Measurements from ENCODE around the gene FUT4.

DNA sequence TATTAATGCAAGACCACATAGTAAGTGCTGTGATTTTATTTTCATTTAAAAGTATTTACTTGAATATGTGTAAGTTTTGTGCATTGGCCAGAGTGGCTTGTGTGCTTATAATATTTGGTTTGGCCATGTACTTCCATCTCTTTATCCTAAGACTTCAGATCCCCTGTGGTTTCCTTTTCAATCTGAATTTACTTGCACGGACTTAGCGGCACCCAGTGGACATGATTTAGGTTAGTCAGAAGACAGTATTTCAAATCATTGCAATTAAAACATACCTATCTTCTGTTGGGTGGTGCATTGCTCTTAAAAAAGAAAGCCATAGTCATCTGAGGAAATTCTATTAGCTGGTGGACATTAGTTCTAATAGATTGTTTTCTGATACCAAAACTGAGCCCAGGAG is 54.2 kb downstream of the FUT4 start:
- TF ChIP-seq EZH2phosphoT487 (IDR thresholded peaks at IDR 0.05; ENCODE audit: insufficient read depth, low read depth) (no peak), EZH2 (IDR thresholded peaks at IDR 0.05; ENCODE audit: insufficient read depth, poor library complexity, severe bottlenecking) (no peak)
